ENCODE data around the gene FAM124B. TPM values are rescaled to one million over a fixed set of nuclear protein-coding genes. Genes with fewer than 3 reads are reported as not detected.
"Not testable (repeated sequence)": the region's sequence is repeated elsewhere in the genome, so short reads cannot be mapped to it uniquely, and the experiment has no call there.

Gene FAM124B
- total and polyA plus RNA-seq, 7 donors: 1.1 to 2.5 (median 1.6) TPM

DNA sequence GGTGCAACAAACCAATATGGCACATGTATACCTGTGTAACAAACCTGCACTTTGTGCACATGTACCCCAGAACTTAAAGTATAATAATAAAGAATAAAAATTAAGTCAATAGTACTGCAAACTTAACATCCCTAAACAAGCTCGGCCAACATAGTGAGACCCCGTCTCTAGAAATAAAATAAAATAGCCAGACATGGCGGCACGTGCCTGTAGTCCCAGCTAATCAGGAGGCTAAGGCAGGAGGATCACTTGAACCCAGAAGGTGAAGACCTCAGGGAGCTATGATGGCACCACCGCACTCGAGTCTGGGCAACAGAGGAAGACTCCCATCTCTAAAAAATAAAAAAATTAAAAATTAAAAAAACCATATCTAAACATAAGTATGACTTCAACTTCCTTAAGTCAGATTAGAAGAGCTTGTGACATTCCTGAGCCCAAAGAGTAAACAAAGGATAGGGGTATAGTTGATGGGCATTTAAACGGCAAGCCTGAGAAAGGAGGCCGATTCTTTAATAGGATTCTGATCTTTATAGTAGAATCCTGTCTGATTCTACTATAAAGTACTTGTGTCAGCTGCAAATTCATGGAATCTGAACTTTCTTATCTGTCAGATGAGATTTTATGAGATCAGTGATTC lies 1.6 kb downstream of the FAM124B start:
- ATAC-seq (no peak), DNase-seq (no peak)
- Histone ChIP-seq H3K4me1 (no peaks in the 10 kb centered on the region), H3K9me3 (no peaks in the 10 kb centered on the region), H3K36me3 (ENCODE audit: insufficient read depth in 1 of 2, low read depth in 1 of 2) (no peaks in the 10 kb centered on the region), H3K27me3 (ENCODE audit: insufficient read depth in 3 of 3, low read length in 2 of 3) (no peaks in the 10 kb centered on the region), H3K4me3 (peak overlapping the region; percentile 54), H3K27ac (no peak overlapping the region)
- 75 to 84% (median 83%) methylated on average over 8 of the region's 8 CpGs for WGBS, 3 donors
- intact Hi-C loops (cut with DNase I): no loop called here
- TF ChIP-seq, protein P1, sequence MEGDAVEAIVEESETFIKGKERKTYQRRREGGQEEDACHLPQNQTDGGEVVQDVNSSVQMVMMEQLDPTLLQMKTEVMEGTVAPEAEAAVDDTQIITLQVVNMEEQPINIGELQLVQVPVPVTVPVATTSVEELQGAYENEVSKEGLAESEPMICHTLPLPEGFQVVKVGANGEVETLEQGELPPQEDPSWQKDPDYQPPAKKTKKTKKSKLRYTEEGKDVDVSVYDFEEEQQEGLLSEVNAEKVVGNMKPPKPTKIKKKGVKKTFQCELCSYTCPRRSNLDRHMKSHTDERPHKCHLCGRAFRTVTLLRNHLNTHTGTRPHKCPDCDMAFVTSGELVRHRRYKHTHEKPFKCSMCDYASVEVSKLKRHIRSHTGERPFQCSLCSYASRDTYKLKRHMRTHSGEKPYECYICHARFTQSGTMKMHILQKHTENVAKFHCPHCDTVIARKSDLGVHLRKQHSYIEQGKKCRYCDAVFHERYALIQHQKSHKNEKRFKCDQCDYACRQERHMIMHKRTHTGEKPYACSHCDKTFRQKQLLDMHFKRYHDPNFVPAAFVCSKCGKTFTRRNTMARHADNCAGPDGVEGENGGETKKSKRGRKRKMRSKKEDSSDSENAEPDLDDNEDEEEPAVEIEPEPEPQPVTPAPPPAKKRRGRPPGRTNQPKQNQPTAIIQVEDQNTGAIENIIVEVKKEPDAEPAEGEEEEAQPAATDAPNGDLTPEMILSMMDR (IDR thresholded peaks at IDR 0.05): no peak

DNA sequence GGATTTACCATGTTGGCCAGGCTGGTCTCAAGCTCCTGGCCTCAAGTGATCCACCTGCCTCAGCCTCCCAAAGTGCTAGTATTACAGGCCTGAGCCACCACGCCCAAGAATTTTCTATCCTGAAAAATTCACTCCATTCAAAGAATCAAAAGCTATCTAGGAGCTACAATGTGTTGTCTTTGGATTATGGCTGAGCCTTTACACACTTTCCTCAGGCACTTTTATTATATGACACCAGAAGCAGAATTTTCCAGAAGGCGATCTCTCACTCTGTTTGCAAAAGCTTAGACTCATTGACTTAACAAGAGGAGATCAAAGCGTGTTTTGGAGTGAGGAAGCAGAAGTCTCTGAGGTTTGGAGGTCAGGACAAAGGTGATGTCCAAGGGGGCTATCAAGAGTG lies 3.6 kb downstream of the FAM124B start:
- H3K4me3 ChIP-seq: peak overlapping the region; percentile 54
- ATAC-seq (no peak), DNase-seq (no peak)
- H3K9me3 ChIP-seq: no peaks in the 10 kb centered on the region
- H3K36me3 ChIP-seq (ENCODE audit: insufficient read depth in 1 of 2, low read depth in 1 of 2): no peaks in the 10 kb centered on the region
- 88 to 93% (median 90%) methylated on average over 3 of the region's 3 CpGs for WGBS, 3 donors
- no peaks in the 10 kb centered on the region for H3K4me1 ChIP-seq
- H3K27ac ChIP-seq: no peak overlapping the region
- H3K27me3 ChIP-seq (ENCODE audit: insufficient read depth in 3 of 3, low read length in 2 of 3): no peaks in the 10 kb centered on the region
- intact Hi-C loops (cut with DNase I): no loop called here
- TF ChIP-seq, protein P1 (IDR thresholded peaks at IDR 0.05): no peak

DNA sequence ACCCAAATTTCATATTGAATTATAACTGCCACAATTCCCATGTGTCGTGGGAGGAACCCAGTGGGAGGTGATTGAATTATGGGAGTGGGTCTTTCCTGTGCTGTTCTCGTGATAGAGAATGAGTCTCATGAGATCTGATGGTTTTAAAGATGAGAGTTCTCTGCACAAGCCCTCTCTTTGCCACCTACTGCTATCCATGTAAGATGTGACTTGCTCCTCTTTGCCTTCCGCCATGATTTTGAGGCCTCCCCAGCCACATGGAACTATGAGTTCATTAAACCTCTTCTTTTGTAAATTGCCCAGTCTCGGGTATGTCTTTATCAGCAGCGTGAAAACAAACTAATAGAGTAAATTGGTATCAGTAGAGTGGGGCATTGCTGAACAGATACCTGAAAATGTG lies 4.8 kb downstream of the FAM124B start:
- ATAC-seq; H3K4me3 ChIP-seq; DNase-seq; H3K9me3 ChIP-seq; intact Hi-C loops (cut with DNase I); H3K4me1 ChIP-seq; H3K27ac ChIP-seq; H3K36me3 ChIP-seq (ENCODE audit: insufficient read depth in 1 of 2, low read depth in 1 of 2); H3K27me3 ChIP-seq (ENCODE audit: insufficient read depth in 3 of 3, low read length in 2 of 3): not testable (repeated sequence)
- 93 to 95% (median 93%) methylated on average over 5 of the region's 5 CpGs for WGBS, 3 donors

- ATAC-seq (no peak), DNase-seq (no peak)
- 83 to 91% (median 90%) methylated on average over 9 of the region's 9 CpGs for WGBS, 3 donors
- Histone ChIP-seq H3K27me3 (ENCODE audit: insufficient read depth in 3 of 3, low read length in 2 of 3) (no peaks in the 10 kb centered on the region), H3K4me3 (no peak overlapping the region), H3K4me1 (no peaks in the 10 kb centered on the region), H3K27ac (no peak overlapping the region), H3K9me3 (no peaks in the 10 kb centered on the region), H3K36me3 (ENCODE audit: insufficient read depth in 1 of 2, low read depth in 1 of 2) (no peaks in the 10 kb centered on the region)
- intact Hi-C loops (cut with DNase I): no loop called here
- TF ChIP-seq, protein P1 (IDR thresholded peaks at IDR 0.05): no peak
These were observed 6.1 kb downstream of the FAM124B start for GRCh38 chr2:224395620-224396390.

DNA sequence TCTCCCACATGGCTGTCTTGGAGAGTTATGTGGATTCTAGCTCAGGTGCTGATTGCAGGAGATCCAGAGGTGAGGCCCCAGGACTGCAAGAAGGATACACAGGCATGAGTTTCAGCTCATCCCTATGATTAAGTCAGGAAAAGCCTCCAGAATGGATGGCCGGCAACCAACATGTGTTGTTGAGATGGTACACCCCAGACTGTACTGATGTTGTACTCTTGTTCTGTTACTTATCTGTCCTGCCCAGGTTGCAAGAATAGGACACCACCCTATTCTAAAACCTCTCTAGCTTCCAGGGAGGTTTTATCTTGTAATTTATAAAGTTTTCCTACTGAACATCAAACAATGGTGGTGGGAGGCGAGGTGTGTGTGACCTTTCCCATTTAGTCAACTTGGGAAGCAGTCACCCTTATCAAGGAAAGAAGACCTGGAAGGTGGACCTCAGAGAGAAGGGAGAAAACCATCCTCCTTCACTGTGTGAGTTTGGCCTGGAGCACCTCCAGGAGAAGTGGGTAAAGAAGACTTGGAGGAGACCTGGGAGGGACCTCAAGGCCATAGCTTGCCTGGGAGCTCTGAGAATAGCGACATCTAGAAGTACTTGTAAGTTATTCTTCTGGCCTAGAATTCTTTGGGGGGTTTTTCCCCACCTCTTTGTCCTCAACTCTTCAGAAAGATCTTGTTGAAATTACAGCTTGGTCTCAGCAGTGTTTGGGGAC lies 8.6 kb downstream of the FAM124B start:
- intact Hi-C loops (cut with DNase I): no loop called here
- Histone ChIP-seq H3K27ac (no peak overlapping the region), H3K4me3 (no peak overlapping the region), H3K27me3 (ENCODE audit: insufficient read depth in 3 of 3, low read length in 2 of 3) (no peaks in the 10 kb centered on the region), H3K4me1 (no peaks in the 10 kb centered on the region), H3K36me3 (ENCODE audit: insufficient read depth in 1 of 2, low read depth in 1 of 2) (no peaks in the 10 kb centered on the region), H3K9me3 (no peaks in the 10 kb centered on the region)
- TF ChIP-seq, protein P1 (IDR thresholded peaks at IDR 0.05): no peak
- ATAC-seq: no peak
- DNase-seq: no peak
- WGBS, 3 donors: 93 to 98% (median 94%) methylated on average over 3 of the region's 3 CpGs

Measured in psoas muscle (tissue), 8 donors.